Breast epithelium (tissue), 3 donors: ENCODE data around the gene NEURL1B.

ENCODE experiments used
- POLR2A ChIP-seq: fragments of 450-650 bp; IDR thresholded peaks from one replicate; pipeline ENCODE4 v1.6.1; 2016; ENCODE audit warnings: antibody characterized with exemption, mild to moderate bottlenecking, moderate library complexity
- TF ChIP-seq, protein P1 (sequence below), 3 donors: fragments of 450-650 bp; IDR thresholded peaks; one replicate each; pipeline ENCODE4 v1.5.1; 2016 to 2017; ENCODE audit warnings: antibody characterized with exemption in 3 of 3, mild to moderate bottlenecking in 3 of 3, moderate library complexity in 3 of 3

DNA sequence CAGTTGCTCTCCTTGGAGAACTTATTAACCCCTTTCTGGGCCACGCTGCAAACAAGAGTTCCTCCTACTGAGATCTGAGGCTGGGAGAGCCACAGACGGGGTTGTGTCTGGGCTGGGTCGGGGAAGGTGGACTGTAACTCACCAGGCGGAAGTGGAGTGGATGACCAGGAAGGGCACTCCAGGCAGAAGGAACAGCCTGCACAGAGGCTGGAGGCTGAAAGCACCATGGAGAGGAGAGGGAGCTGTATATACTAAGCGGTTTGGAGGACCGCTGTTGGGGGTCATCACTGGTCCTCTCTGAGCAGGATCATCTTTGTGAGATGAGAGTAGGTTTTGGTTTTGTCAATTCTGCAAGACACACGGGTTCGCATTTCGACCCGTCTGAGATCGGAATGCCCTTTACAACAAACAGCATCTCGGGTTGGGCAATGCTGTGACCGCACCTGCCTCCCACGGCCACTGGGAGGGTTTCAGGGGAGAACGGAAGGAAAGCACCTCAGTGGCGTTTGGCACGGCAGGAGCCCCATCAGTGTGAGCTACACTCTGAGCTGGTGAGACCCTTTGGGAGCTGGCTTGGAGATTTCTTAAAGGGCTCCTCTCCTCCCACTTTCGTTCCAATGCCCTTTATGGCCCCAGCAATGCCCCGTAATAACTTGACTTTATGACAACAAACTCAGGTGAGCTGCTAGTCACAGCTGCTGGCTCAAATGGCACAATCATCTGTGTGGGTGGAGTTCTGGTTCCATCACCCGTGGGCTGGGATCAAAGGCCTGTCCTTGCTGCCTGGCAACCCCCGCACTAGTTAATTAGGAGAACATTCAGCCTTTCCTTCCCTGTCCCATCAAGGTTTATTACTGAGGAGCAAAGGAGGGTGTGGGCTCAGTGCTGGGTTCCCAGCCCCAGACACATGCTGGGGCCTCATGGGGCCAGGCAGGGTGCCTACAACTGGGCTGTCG lies 18.7 kb upstream of the NEURL1B start:
- TF ChIP-seq, protein P1, sequence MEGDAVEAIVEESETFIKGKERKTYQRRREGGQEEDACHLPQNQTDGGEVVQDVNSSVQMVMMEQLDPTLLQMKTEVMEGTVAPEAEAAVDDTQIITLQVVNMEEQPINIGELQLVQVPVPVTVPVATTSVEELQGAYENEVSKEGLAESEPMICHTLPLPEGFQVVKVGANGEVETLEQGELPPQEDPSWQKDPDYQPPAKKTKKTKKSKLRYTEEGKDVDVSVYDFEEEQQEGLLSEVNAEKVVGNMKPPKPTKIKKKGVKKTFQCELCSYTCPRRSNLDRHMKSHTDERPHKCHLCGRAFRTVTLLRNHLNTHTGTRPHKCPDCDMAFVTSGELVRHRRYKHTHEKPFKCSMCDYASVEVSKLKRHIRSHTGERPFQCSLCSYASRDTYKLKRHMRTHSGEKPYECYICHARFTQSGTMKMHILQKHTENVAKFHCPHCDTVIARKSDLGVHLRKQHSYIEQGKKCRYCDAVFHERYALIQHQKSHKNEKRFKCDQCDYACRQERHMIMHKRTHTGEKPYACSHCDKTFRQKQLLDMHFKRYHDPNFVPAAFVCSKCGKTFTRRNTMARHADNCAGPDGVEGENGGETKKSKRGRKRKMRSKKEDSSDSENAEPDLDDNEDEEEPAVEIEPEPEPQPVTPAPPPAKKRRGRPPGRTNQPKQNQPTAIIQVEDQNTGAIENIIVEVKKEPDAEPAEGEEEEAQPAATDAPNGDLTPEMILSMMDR (IDR thresholded peaks at IDR 0.05): no peak
- TF ChIP-seq POLR2A: no peak
